Measurements from ENCODE around the gene YIPF3.

- TF ChIP-seq CTCF (IDR thresholded peaks at IDR 0.05), result no peak
- no peak for TF ChIP-seq EZH2 (IDR thresholded peaks at IDR 0.05; ENCODE audit: borderline replicate concordance, insufficient read depth, low read depth, low read length, poor library complexity, severe bottlenecking)
These were observed 10.6 kb downstream of the YIPF3 start for GRCh38 chr6:43506171-43506570.

Measured in B cell (primary cell).